Stimulated activated CD8-positive, alpha-beta memory T cell treated with anti-CD3 and anti-CD28 coated beads, Interleukin-12 subunit alpha, Interleukin-12 subunit beta, amount 100 ng/mL, for 24 hours (primary cell): ENCODE results near the gene MFAP4.

Experiments used
- DNase-seq: peaks from one replicate; pipeline ENCODE4 v3.0.0-alpha.2; 2020; ENCODE audit errors: extremely low read depth

Gene MFAP4

GRCh38 chr17:19410091-19410490 lies 23.1 kb upstream of the MFAP4 start:
- no peak for DNase-seq

- no peak for DNase-seq
Measured at GRCh38 chr17:19409509-19409908, 22.5 kb upstream of the MFAP4 start.

GRCh38 chr17:19409066-19409465 lies 22.1 kb upstream of the MFAP4 start:
- no peak for DNase-seq

GRCh38 chr17:19408346-19408710 lies 21.3 kb upstream of the MFAP4 start:
- no peak for DNase-seq

- no peak for DNase-seq
Measured at GRCh38 chr17:19407601-19408345, 20.8 kb upstream of the MFAP4 start.

GRCh38 chr17:19405114-19405513 lies 18.1 kb upstream of the MFAP4 start:
- DNase-seq: no peak

GRCh38 chr17:19404264-19404663 lies 17.3 kb upstream of the MFAP4 start:
- DNase-seq: no peak

GRCh38 chr17:19403021-19403420 lies 16.0 kb upstream of the MFAP4 start:
- no peak for DNase-seq

GRCh38 chr17:19402171-19402570 lies 15.2 kb upstream of the MFAP4 start:
- DNase-seq: no peak

- DNase-seq: no peak
Measured at GRCh38 chr17:19401321-19402010, 14.5 kb upstream of the MFAP4 start.

GRCh38 chr17:19399750-19400450 lies 12.9 kb upstream of the MFAP4 start:
- no peak for DNase-seq

GRCh38 chr17:19398301-19399181 lies 11.6 kb upstream of the MFAP4 start:
- no peak for DNase-seq

- no peak for DNase-seq
Measured at GRCh38 chr17:19397556-19398041, 10.6 kb upstream of the MFAP4 start.

- no peak for DNase-seq
Measured at GRCh38 chr17:19392303-19392702, 5.3 kb upstream of the MFAP4 start.

GRCh38 chr17:19391432-19391831 lies 4.4 kb upstream of the MFAP4 start:
- no peak for DNase-seq

GRCh38 chr17:19390951-19391350 lies 4.0 kb upstream of the MFAP4 start:
- no peak for DNase-seq

GRCh38 chr17:19388791-19389785 lies 2.1 kb upstream of the MFAP4 start:
- no peak for DNase-seq

- DNase-seq: no peak
Measured at GRCh38 chr17:19387921-19388521, 1.0 kb upstream of the MFAP4 start.

GRCh38 chr17:19386051-19386929 lies 700 bp downstream of the MFAP4 start:
- no peak for DNase-seq
